K562 (cell line): ENCODE measurements around the gene INCA1. TPM values are rescaled to one million over a fixed set of nuclear protein-coding genes. Genes with fewer than 3 reads are reported as not detected.

Experiments
- BACH1 ChIP-seq: fragments of 200-800 bp; sonication (Bioruptor generic); IDR thresholded peaks from 2 replicates; pipeline ENCODE4 v1.6.1; 2016; ENCODE audit warnings: missing genetic modification characterization, missing compliant biosample characterization
- CAMTA2 ChIP-seq: fragments of 250-450 bp; sonication (Bioruptor Pico); conservative IDR thresholded peaks from 2 replicates; pipeline ENCODE4 v1.5.1; 2022
- CEBPG ChIP-seq, 3 experiments: fragments of 200-800 bp in 1 of 3; sonication (Bioruptor generic) in 1 of 3; sonication (generic) in 1 of 3; formaldehyde crosslinking in 1 of 3; IDR thresholded peaks in 2 of 3; conservative IDR thresholded peaks in 1 of 3; 2 replicates each; pipeline versions ENCODE4 v1.6.1 to v1.8.0; 2016 to 2022; ENCODE audit warnings: missing compliant biosample characterization in 2 of 3, missing genetic modification characterization in 2 of 3, mild to moderate bottlenecking in 1 of 3, missing genetic modification reagents in 1 of 3
- CTCFL ChIP-seq: IDR thresholded peaks from 2 replicates; pipeline ENCODE4 v1.6.1; 2011; ENCODE audit warnings: borderline replicate concordance, low read depth, mild to moderate bottlenecking, moderate library complexity, low read length; ENCODE audit not compliant: insufficient read depth, poor library complexity, severe bottlenecking
- ELF4 ChIP-seq: fragments of 450-650 bp; formaldehyde crosslinking; IDR thresholded peaks from 2 replicates; pipeline ENCODE4 v1.4.0; 2022; ENCODE audit warnings: missing genetic modification characterization
- FOXA3 ChIP-seq, 2 experiments: fragments of 450-650 bp in 1 of 2; sonication (generic) in 1 of 2; formaldehyde crosslinking; IDR thresholded peaks in 1 of 2; conservative IDR thresholded peaks in 1 of 2; 2 replicates each; pipeline versions ENCODE4 v1.4.0 to v1.8.0; 2020 to 2022; ENCODE audit warnings: mild to moderate bottlenecking in 2 of 2, missing genetic modification reagents in 1 of 2
- FOXM1 ChIP-seq, 2 experiments: fragments of 450-650 bp in 1 of 2; sonication (generic) in 1 of 2; formaldehyde crosslinking in 1 of 2; IDR thresholded peaks; 2 replicates each; pipeline versions ENCODE4 v1.6.1 to v1.9.0; 2017 to 2022; ENCODE audit warnings: low read depth in 2 of 2, mild to moderate bottlenecking in 2 of 2, missing genetic modification reagents in 1 of 2, moderate library complexity in 1 of 2
- HDAC3 ChIP-seq: fragments of 450-650 bp; IDR thresholded peaks from 2 replicates; pipeline ENCODE4 v1.6.1; 2018; ENCODE audit warnings: borderline replicate concordance, mild to moderate bottlenecking, moderate library complexity; ENCODE audit not compliant: partially characterized antibody
- HDAC6 ChIP-seq: IDR thresholded peaks from 2 replicates; pipeline ENCODE4 v1.6.1; 2012; ENCODE audit warnings: low read depth, mild to moderate bottlenecking, control low read depth, inconsistent platforms, low read length, moderate library complexity
- MAFF ChIP-seq: IDR thresholded peaks from 2 replicates; pipeline ENCODE4 v1.6.1; 2012; ENCODE audit warnings: low read length, improper control_type of control experiment
- MITF ChIP-seq: IDR thresholded peaks from 2 replicates; pipeline ENCODE4 v1.6.1; 2014; ENCODE audit warnings: antibody characterized with exemption
- MYBL2 ChIP-seq, 2 experiments: fragments of 450-650 bp in 1 of 2; sonication (generic) in 1 of 2; formaldehyde crosslinking in 1 of 2; IDR thresholded peaks; 2 replicates each; pipeline versions ENCODE4 v1.6.1 to v1.8.1; 2017 to 2022; ENCODE audit warnings: borderline replicate concordance in 1 of 2, inconsistent platforms in 1 of 2, low read depth in 1 of 2, mild to moderate bottlenecking in 1 of 2, missing genetic modification reagents in 1 of 2, moderate library complexity in 1 of 2
- MYNN ChIP-seq, 2 experiments: sonication (generic); formaldehyde crosslinking in 1 of 2; IDR thresholded peaks; 2 replicates each; pipeline versions ENCODE4 v1.5.0 to v1.6.1; 2016 to 2020; ENCODE audit warnings: antibody characterized with exemption in 1 of 2, missing genetic modification reagents in 1 of 2
- NBN ChIP-seq: fragments of 450-650 bp; IDR thresholded peaks from 2 replicates; pipeline ENCODE4 v1.6.1; 2016; ENCODE audit warnings: low read depth, mild to moderate bottlenecking
- RBM14 ChIP-seq: fragments of 200-400 bp; formaldehyde crosslinking; IDR thresholded peaks from 2 replicates; pipeline ENCODE4 v1.6.1; 2018; ENCODE audit warnings: low read depth, mild to moderate bottlenecking, low read length, moderate library complexity, borderline replicate concordance; ENCODE audit not compliant: insufficient read depth
- SLC30A9 ChIP-seq: fragments of 250-450 bp; sonication (Bioruptor Pico); IDR thresholded peaks from 2 replicates; pipeline ENCODE4 v1.8.0; 2022; ENCODE audit warnings: mild to moderate bottlenecking, moderate library complexity
- SRSF3 ChIP-seq: fragments of 200-400 bp; formaldehyde crosslinking; IDR thresholded peaks from 2 replicates; pipeline ENCODE4 v1.6.1; 2016; ENCODE audit warnings: mild to moderate bottlenecking, low read length, moderate library complexity; ENCODE audit not compliant: insufficient read depth
- TBL1XR1 ChIP-seq, 2 experiments: IDR thresholded peaks; 2 replicates each; pipeline ENCODE4 v1.6.1; 2012; ENCODE audit warnings: improper control_type of control experiment in 2 of 2, low read length in 2 of 2, mild to moderate bottlenecking in 1 of 2
- TSC22D4 ChIP-seq: fragments of 450-650 bp; IDR thresholded peaks from 2 replicates; pipeline ENCODE4 v1.6.1; 2016; ENCODE audit warnings: missing genetic modification characterization, missing biosample characterization, control low read depth
- ZBTB17 ChIP-seq: fragments of 450-650 bp; formaldehyde crosslinking; IDR thresholded peaks from 2 replicates; pipeline ENCODE4 v1.4.0; 2020; ENCODE audit warnings: mild to moderate bottlenecking
- ZNF282 ChIP-seq: sonication (generic); formaldehyde crosslinking; IDR thresholded peaks from 2 replicates; pipeline ENCODE4 v1.8.1; 2023; ENCODE audit warnings: missing genetic modification reagents
- ZNF431 ChIP-seq: sonication (generic); formaldehyde crosslinking; IDR thresholded peaks from 2 replicates; pipeline ENCODE4 v1.8.0; 2022; ENCODE audit warnings: mild to moderate bottlenecking, missing genetic modification reagents
- ZNF583 ChIP-seq: fragments of 250-450 bp; sonication (Bioruptor Pico); IDR thresholded peaks from 2 replicates; pipeline ENCODE4 v1.4.0; 2020
- ZNF764 ChIP-seq: fragments of 250-450 bp; sonication (Bioruptor Pico); IDR thresholded peaks from 2 replicates; pipeline ENCODE4 v1.4.0; 2020; ENCODE audit warnings: low read depth, mild to moderate bottlenecking, moderate library complexity
- polyA plus RNA-seq, 8 experiments: library from polyadenylated mRNA; depleted of rRNA in 4 of 8; stranded (reverse) in 5 of 8; unstranded in 3 of 8; fragments of >200 nt; fragmentation: Nextera tagmentation in 2 of 8; fragmentation: Illumina TruSeq in 1 of 8; extraction: Ambion mirVana in 2 of 8; extraction: Trizol in 1 of 8; gene quantifications; 2 replicates each; pipeline versions ENCODE4 v1.2.1 to v1.2.3, GENCODE V29; 2011 to 2014; ENCODE audit warnings: inconsistent platforms in 1 of 8, missing spikeins in 1 of 8
- total RNA-seq, 7 experiments: library from RNA; depleted of rRNA in 6 of 7; stranded (reverse); fragments of >200 nt in 6 of 7; fragmentation: Illumina TruSeq in 2 of 7; extraction: Trizol in 2 of 7; gene quantifications; 2 replicates each; pipeline versions ENCODE4 v1.2.1 to v1.2.3, GENCODE V29; 2011 to 2021; ENCODE audit warnings: low replicate concordance in 1 of 7

INCA1 gene
- total and polyA plus RNA-seq, 9 of the 15 experiments (the other 6 are each of a cell fraction or from before 2014, with no cell fraction given): 0.08 to 0.50 (median 0.13) TPM; not detected in 4

- TF ChIP-seq MITF: no peak
- TF ChIP-seq BACH1 (tag): no peak
- TF ChIP-seq FOXA3 (CRISPR knock-in tag; conservative IDR thresholded peaks at IDR 0.05 in 1 of 2, IDR thresholded peaks at IDR 0.05 in 1 of 2): no peak
- no peak for TF ChIP-seq FOXM1 (IDR thresholded peaks at IDR 0.05; ENCODE audit: low read depth)
- no peak for TF ChIP-seq FOXM1 (CRISPR knock-in tag; IDR thresholded peaks at IDR 0.05; ENCODE audit: low read depth)
- peak; percentile 80 for TF ChIP-seq HDAC3
- peak; percentile 82; the same call in 1 of the 2 replicates for TF ChIP-seq MAFF
- TF ChIP-seq ZNF431: no peak
- no peak for TF ChIP-seq CEBPG (CRISPR knock-in tag; IDR thresholded peaks at IDR 0.05)
- 0 out of 4 replicates have a peak, but pooled peaks of 1 of the 2 experiments have one; percentile 7 for TF ChIP-seq CEBPG (tag; conservative IDR thresholded peaks at IDR 0.05 in 1 of 2, IDR thresholded peaks at IDR 0.05 in 1 of 2)
- TF ChIP-seq SLC30A9: no peak
- TF ChIP-seq ELF4 (CRISPR knock-in tag): 0 out of 2 replicates have a peak, but pooled peaks have one; percentile 42
- no peak for TF ChIP-seq ZNF282 (CRISPR knock-in tag)
- TF ChIP-seq RBM14: no peak
- no peak for TF ChIP-seq ZNF583 (CRISPR knock-in tag)
- no peak for TF ChIP-seq ZNF764 (CRISPR knock-in tag)
- no peak for TF ChIP-seq MYBL2 (IDR thresholded peaks at IDR 0.05; ENCODE audit: low read depth)
- no peak for TF ChIP-seq MYBL2 (CRISPR knock-in tag; IDR thresholded peaks at IDR 0.05; ENCODE audit: borderline replicate concordance)
- no peak for TF ChIP-seq HDAC6
- TF ChIP-seq SRSF3: no peak
- TF ChIP-seq CAMTA2 (CRISPR knock-in tag): no peak
- no peak for TF ChIP-seq TBL1XR1 (IDR thresholded peaks at IDR 0.05; ENCODE audit: low read length in 2 of 2)
- no peak for TF ChIP-seq NBN
- no peak for TF ChIP-seq ZBTB17 (CRISPR knock-in tag)
- TF ChIP-seq CTCFL: no peak
- no peak for TF ChIP-seq MYNN (IDR thresholded peaks at IDR 0.05)
- TF ChIP-seq MYNN (CRISPR knock-in tag; IDR thresholded peaks at IDR 0.05): no peak
- TF ChIP-seq TSC22D4 (tag): no peak
Observed at GRCh38 chr17:4939796-4940554, 57.3 kb downstream of the INCA1 start, which contains the start of the genes RNF167 and SLC25A11 (continued).
